KMS-11 (cell line): ENCODE measurements around the gene ZNF574.
A peak's percentile ranks its signal among the peaks of the same experiment; 100 is the strongest.

Experiments used
- H2AFZ ChIP-seq: fragments of 200-600 bp; sonication (generic); 2 replicates; pipeline ENCODE4 v1.6.1; 2016; ENCODE audit warnings: antibody characterized with exemption, mixed run types, low read depth
- H3K27ac ChIP-seq: fragments of 200-600 bp; sonication (generic); 2 replicates; pipeline ENCODE4 v1.6.1; 2016; ENCODE audit warnings: mild to moderate bottlenecking, mixed run types
- H3K27me3 ChIP-seq: fragments of 200-600 bp; sonication (generic); 2 replicates; pipeline ENCODE4 v1.6.1; 2017; ENCODE audit warnings: mild to moderate bottlenecking, low read depth, mixed run types, moderate library complexity; ENCODE audit not compliant: insufficient read depth
- H3K36me3 ChIP-seq: fragments of 200-600 bp; sonication (generic); 2 replicates; pipeline ENCODE4 v1.6.1; 2017; ENCODE audit warnings: mild to moderate bottlenecking, mixed run types; ENCODE audit not compliant: insufficient read depth
- H3K4me1 ChIP-seq: fragments of 200-600 bp; sonication (generic); 2 replicates; pipeline ENCODE4 v1.6.1; 2016; ENCODE audit warnings: mild to moderate bottlenecking, low read depth, mixed run types; ENCODE audit not compliant: poor library complexity, severe bottlenecking
- H3K4me2 ChIP-seq: fragments of 200-600 bp; sonication (generic); 2 replicates; pipeline ENCODE4 v1.7.0; 2016; ENCODE audit warnings: mild to moderate bottlenecking, mixed run types
- H3K4me3 ChIP-seq: fragments of 200-600 bp; sonication (generic); IDR thresholded peaks from 2 replicates; pipeline ENCODE4 v1.6.1; 2017; ENCODE audit warnings: low read depth, low read length, mixed read lengths; ENCODE audit not compliant: insufficient read depth
- H3K79me2 ChIP-seq: fragments of 200-600 bp; sonication (generic); 2 replicates; pipeline ENCODE4 v1.6.1; 2016; ENCODE audit warnings: low read depth, mixed run types; ENCODE audit not compliant: insufficient read depth
- H3K9ac ChIP-seq: fragments of 200-600 bp; sonication (generic); 2 replicates; pipeline ENCODE4 v1.6.1; 2016; ENCODE audit warnings: mild to moderate bottlenecking, mixed run types
- H4K20me1 ChIP-seq: fragments of 200-600 bp; sonication (generic); 2 replicates; pipeline ENCODE4 v1.6.1; 2016; ENCODE audit warnings: mild to moderate bottlenecking, mixed run types; ENCODE audit not compliant: insufficient read depth
- CTCF ChIP-seq: fragments of 200-600 bp; sonication (generic); conservative IDR thresholded peaks from 2 replicates; pipeline ENCODE4 v1.6.1; 2017; ENCODE audit warnings: low read depth, mild to moderate bottlenecking, antibody characterized with exemption, low read length, moderate library complexity, mixed read lengths

Gene ZNF574

DNA sequence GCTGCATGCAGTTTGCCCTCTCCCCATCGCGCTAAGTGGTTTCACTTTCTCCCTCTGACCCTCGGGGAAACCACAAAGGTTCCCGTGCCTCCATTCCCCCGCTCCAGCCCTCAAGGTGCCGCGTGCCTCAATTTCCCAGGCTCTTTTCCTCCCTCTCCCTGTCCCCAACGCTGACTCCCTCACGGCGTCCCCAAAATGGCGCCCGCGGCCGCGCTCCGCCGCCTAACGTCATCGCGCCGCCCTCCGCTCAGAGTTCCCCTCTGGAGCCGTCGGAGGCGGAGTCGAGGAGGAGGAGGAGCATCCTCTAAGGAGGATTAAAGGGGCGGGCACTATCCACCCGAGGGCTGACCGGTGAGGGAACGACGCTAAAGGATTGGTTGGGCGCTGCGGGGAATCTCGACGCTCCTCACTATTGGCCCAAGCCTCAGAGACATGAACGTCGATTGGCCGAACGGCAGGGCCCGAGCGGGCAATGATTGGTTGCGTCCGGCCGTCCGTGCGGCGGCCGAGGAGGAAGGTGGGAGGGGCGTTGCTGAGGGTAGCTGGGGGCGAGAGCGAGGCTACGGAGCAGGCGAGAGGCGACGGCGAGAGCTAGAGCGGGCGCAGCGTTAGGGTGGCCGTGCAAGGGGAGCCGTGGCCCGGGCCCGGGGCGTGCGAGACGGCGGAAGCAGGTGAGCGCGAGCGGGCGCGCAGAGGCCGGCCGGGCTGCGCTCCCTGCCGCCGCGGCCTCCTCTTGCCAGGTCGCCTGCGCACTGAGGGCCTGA lies at the start of gene ZNF574:
Gene ZNF574 (plus strand): TSS at position 551 of the 764 bp plus-strand sequence. CDS start 2,441 bp downstream, outside the sequence.
- H3K4me2 ChIP-seq: peak within 1 kb of the TSS; percentile 96
- H2AFZ ChIP-seq: peak within 1 kb of the TSS; percentile 48
- TF ChIP-seq CTCF: no peak
- no peaks in the 10 kb centered on the region for H3K36me3 ChIP-seq
- H3K27me3 ChIP-seq: no peaks in the 10 kb centered on the region; the same call in 1 of the 2 replicates
- no peaks in the 10 kb centered on the region for H4K20me1 ChIP-seq
- H3K9ac ChIP-seq: peak within 1 kb of the TSS; percentile 95
- H3K4me1 ChIP-seq: peaks cover 21% of the 10 kb centered on the region
- H3K79me2 ChIP-seq: peaks cover 26% of the 10 kb centered on the region
- peak within 1 kb of the TSS; percentile 82 for H3K27ac ChIP-seq
- H3K4me3 ChIP-seq: peak within 1 kb of the TSS; percentile 77

- no peak overlapping the region for H2AFZ ChIP-seq
- no peaks in the 10 kb centered on the region for H4K20me1 ChIP-seq
- H3K4me2 ChIP-seq: no peak overlapping the region
- H3K4me1 ChIP-seq: no peaks in the 10 kb centered on the region
- H3K36me3 ChIP-seq: no peaks in the 10 kb centered on the region
- TF ChIP-seq CTCF: peak; percentile 60
- no peak overlapping the region for H3K9ac ChIP-seq
- H3K27me3 ChIP-seq: peaks cover 99% of the 10 kb centered on the region
- no peaks in the 10 kb centered on the region for H3K79me2 ChIP-seq
- no peak overlapping the region for H3K27ac ChIP-seq
- H3K4me3 ChIP-seq: no peak overlapping the region
Observed at GRCh38 chr19:42028304-42029216, 47.4 kb upstream of the ZNF574 start.

GRCh38 chr19:42030645-42031440 lies 45.1 kb upstream of the ZNF574 start:
- Histone ChIP-seq H3K36me3 (no peaks in the 10 kb centered on the region), H3K27me3 (peaks cover 80% of the 10 kb centered on the region), H3K4me1 (peaks cover 4% of the 10 kb centered on the region), H3K9ac (no peak overlapping the region), H2AFZ (no peak overlapping the region), H3K79me2 (no peaks in the 10 kb centered on the region), H4K20me1 (no peaks in the 10 kb centered on the region), H3K4me3 (no peak overlapping the region), H3K4me2 (no peak overlapping the region), H3K27ac (no peak overlapping the region)
- no peak for TF ChIP-seq CTCF

DNA sequence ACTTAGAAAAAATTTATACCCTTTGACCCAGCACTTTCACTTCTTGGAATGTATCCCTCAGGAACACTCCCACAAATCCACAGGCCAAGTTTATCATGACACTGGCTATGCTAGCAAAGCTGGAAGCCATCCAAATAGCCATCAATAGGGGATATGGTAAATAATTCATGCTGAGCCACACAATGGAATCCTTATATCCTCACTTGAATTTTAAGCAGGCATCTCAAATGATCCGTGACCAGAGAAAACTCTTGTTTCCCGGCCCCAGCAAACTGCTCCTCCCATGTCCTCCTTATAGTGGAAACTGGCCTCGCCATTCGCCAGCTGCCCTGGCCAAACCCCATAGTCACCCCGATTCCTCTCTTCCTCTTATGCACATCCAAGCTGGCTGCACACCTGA lies 43.5 kb upstream of the ZNF574 start:
- Histone ChIP-seq H3K27ac (no peak overlapping the region), H3K27me3 (peaks cover 64% of the 10 kb centered on the region), H3K9ac (no peak overlapping the region), H4K20me1 (no peaks in the 10 kb centered on the region), H3K4me1 (peaks cover 4% of the 10 kb centered on the region), H3K4me2 (no peak overlapping the region), H3K36me3 (no peaks in the 10 kb centered on the region), H3K79me2 (no peaks in the 10 kb centered on the region), H2AFZ (no peak overlapping the region), H3K4me3 (no peak overlapping the region)
- TF ChIP-seq CTCF: no peak
